ENCODE measurements around the gene FEN1.

- TF ChIP-seq RAD21 (IDR thresholded peaks at IDR 0.05; ENCODE audit: low read depth) (no peak), YY1 (IDR thresholded peaks at IDR 0.05; ENCODE audit: low read depth) (no peak), ZBTB7A (IDR thresholded peaks at IDR 0.05; ENCODE audit: low read depth) (no peak), EGR1 (IDR thresholded peaks at IDR 0.05) (no peak)
These were observed 7.1 kb downstream of the FEN1 start for GRCh38 chr11:61799665-61800284.
